ENCODE measurements around the gene CPAMD8.

- TF ChIP-seq SUZ12 (IDR thresholded peaks at IDR 0.05; ENCODE audit: extremely low read depth, insufficient read depth, insufficient read length) (no peak), ZNF274 (IDR thresholded peaks at IDR 0.05; ENCODE audit: low read depth, low read length) (no peak), YY1 (IDR thresholded peaks at IDR 0.05; ENCODE audit: insufficient read depth, insufficient read length) (no peak)
Observed at GRCh38 chr19:16898361-16899015, 128.1 kb downstream of the CPAMD8 start.
